Thyroid gland (tissue), 4 donors: ENCODE data around the gene SLC25A29.
"Not testable (repeated sequence)": the region's sequence is repeated elsewhere in the genome, so short reads cannot be mapped to it uniquely, and the experiment has no call there.

ENCODE experiments used
- CTCF ChIP-seq, 6 experiments: fragments of 200-600 bp in 3 of 6; fragments of 450-650 bp in 3 of 6; sonication (generic) in 3 of 6; IDR thresholded peaks; one replicate each; pipeline ENCODE4 v1.5.1; 2016 to 2019; ENCODE audit warnings: antibody characterized with exemption in 6 of 6, mild to moderate bottlenecking in 2 of 6, inconsistent platforms in 1 of 6, moderate library complexity in 1 of 6
- POLR2A ChIP-seq, 2 donors: fragments of 450-650 bp; IDR thresholded peaks; one replicate each; pipeline ENCODE4 v1.6.1; 2017; ENCODE audit warnings: antibody characterized with exemption in 2 of 2, mild to moderate bottlenecking in 2 of 2, moderate library complexity in 1 of 2

- TF ChIP-seq POLR2A, CTCF (IDR thresholded peaks at IDR 0.05): not testable (repeated sequence)
Observed at GRCh38 chr14:100342826-100343225, 36.6 kb upstream of the SLC25A29 start.
